Chondrocyte (in vitro differentiated cells): ENCODE measurements around the gene ZC3H18. TPM values are rescaled to one million over a fixed set of nuclear protein-coding genes. Genes with fewer than 3 reads are reported as not detected.

Experiments
- DNase-seq: peaks from one replicate; pipeline ENCODE4 v3.0.0; 2021; ENCODE audit warnings: mixed read lengths, low spot score
- H3K27ac Mint-ChIP-seq: one replicate; pipeline ENCODE4 v1.8.0; 2021; ENCODE audit warnings: mild to moderate bottlenecking, moderate library complexity, mixed read lengths; ENCODE audit not compliant: unreplicated experiment
- H3K27me3 Mint-ChIP-seq: 2 replicates; pipeline ENCODE4 v1.8.0; 2021; ENCODE audit warnings: low read depth, mixed read lengths
- H3K36me3 Mint-ChIP-seq: 2 replicates; pipeline ENCODE4 v1.8.0; 2021; ENCODE audit warnings: low read depth, mixed read lengths
- H3K4me1 Mint-ChIP-seq: 2 replicates; pipeline ENCODE4 v1.8.0; 2021; ENCODE audit warnings: low read depth, mild to moderate bottlenecking, mixed read lengths
- H3K4me3 Mint-ChIP-seq: one replicate; pipeline ENCODE4 v1.8.0; 2021; ENCODE audit warnings: mild to moderate bottlenecking, moderate library complexity, mixed read lengths; ENCODE audit not compliant: unreplicated experiment
- H3K9me3 Mint-ChIP-seq: 2 replicates; pipeline ENCODE4 v1.8.0; 2021; ENCODE audit warnings: low read depth, mixed read lengths
- CTCF ChIP-seq: fragments of 200-600 bp; sonication (generic); IDR thresholded peaks from 2 replicates; pipeline ENCODE4 v1.5.0; 2021; ENCODE audit warnings: antibody characterized with exemption, mild to moderate bottlenecking, moderate library complexity
- total RNA-seq: library from RNA; stranded (reverse); gene quantifications from 3 replicates; pipeline ENCODE4 v1.2.1, GENCODE V29; 2021

The ZC3H18 gene
- total RNA-seq, 1 donor from 2014 or later: 36.7 TPM

- Mint-ChIP-seq H3K27me3 (no peaks in the 10 kb centered on the region), H3K36me3 (no peaks in the 10 kb centered on the region), H3K4me3 (no peak overlapping the region), H3K27ac (no peak overlapping the region), H3K4me1 (no peaks in the 10 kb centered on the region), H3K9me3 (no peaks in the 10 kb centered on the region)
- no peak for DNase-seq
- no peak for TF ChIP-seq CTCF
Measured at GRCh38 chr16:88669980-88670379, 99.8 kb downstream of the ZC3H18 start.

- Mint-ChIP-seq H3K4me1 (no peaks in the 10 kb centered on the region), H3K9me3 (no peaks in the 10 kb centered on the region), H3K27ac (no peak overlapping the region), H3K27me3 (no peaks in the 10 kb centered on the region), H3K4me3 (no peak overlapping the region), H3K36me3 (peaks cover 2% of the 10 kb centered on the region)
- DNase-seq: no peak
- TF ChIP-seq CTCF: no peak
Measured at GRCh38 chr16:88671806-88672205, 101.6 kb downstream of the ZC3H18 start.

GRCh38 chr16:88672776-88673175 is 102.6 kb downstream of the ZC3H18 start:
- H3K36me3 Mint-ChIP-seq: peaks cover 2% of the 10 kb centered on the region
- peak; percentile 37 for TF ChIP-seq CTCF
- no peak for DNase-seq
- no peaks in the 10 kb centered on the region for H3K27me3 Mint-ChIP-seq
- no peak overlapping the region for H3K27ac Mint-ChIP-seq
- no peak overlapping the region for H3K4me3 Mint-ChIP-seq
- no peaks in the 10 kb centered on the region for H3K4me1 Mint-ChIP-seq
- no peaks in the 10 kb centered on the region for H3K9me3 Mint-ChIP-seq

- H3K4me3 Mint-ChIP-seq: no peak overlapping the region
- TF ChIP-seq CTCF: no peak
- no peak for DNase-seq
- H3K27me3 Mint-ChIP-seq: no peaks in the 10 kb centered on the region
- H3K36me3 Mint-ChIP-seq: peaks cover 2% of the 10 kb centered on the region
- H3K4me1 Mint-ChIP-seq: no peaks in the 10 kb centered on the region
- no peaks in the 10 kb centered on the region for H3K9me3 Mint-ChIP-seq
- H3K27ac Mint-ChIP-seq: no peak overlapping the region
Measured at GRCh38 chr16:88673716-88674379, 103.6 kb downstream of the ZC3H18 start.

- no peak for TF ChIP-seq CTCF
- no peak for DNase-seq
- Mint-ChIP-seq H3K27me3 (peaks cover 3% of the 10 kb centered on the region), H3K27ac (no peak overlapping the region), H3K9me3 (no peaks in the 10 kb centered on the region), H3K4me3 (no peak overlapping the region), H3K4me1 (no peaks in the 10 kb centered on the region), H3K36me3 (peaks cover 2% of the 10 kb centered on the region)
Measured at GRCh38 chr16:88676502-88677242, 106.5 kb downstream of the ZC3H18 start.
